ENCODE data around the gene DUSP28.

The DUSP28 gene

GRCh38 chr2:240586919-240587800 is 27.0 kb downstream of the DUSP28 start:
- DNase-seq (ENCODE audit: low spot score), result no peak

DNA sequence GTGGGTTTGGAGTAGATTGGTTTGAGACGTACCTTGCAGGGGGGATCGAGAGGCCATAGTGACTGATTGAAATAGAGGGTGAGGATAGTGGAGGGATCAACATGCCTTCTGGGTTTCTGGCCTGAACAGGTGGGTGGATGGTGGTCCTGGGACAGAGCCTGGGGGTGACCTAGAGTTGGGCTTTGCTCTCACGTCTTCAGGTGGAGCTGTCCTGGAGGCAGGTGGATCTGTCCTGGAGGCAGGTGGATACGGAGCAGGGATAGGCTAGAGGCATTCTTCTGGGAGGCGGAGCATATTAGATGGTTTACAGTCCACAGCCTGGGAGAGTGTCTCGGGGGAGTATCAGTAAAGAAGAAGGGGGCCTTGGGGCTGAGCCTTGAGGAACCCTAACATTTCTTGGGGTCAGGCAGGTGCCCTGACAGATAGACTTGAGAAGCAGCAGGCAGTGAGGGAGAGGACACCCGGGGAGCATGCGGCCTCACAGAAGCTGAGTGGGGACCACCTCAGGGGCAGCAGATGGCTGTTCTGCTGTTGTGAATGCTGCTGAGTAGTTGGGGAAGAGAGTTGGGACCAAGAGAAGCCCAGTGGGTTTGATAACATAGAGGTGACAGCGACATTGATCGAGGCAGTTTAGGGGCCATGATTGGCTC is 28.0 kb downstream of the DUSP28 start:
- no peak for DNase-seq (ENCODE audit: low spot score)

GRCh38 chr2:240588669-240589068 is 28.5 kb downstream of the DUSP28 start:
- DNase-seq (ENCODE audit: low spot score), result no peak

GRCh38 chr2:240589375-240589774 is 29.2 kb downstream of the DUSP28 start:
- DNase-seq (ENCODE audit: low spot score), result no peak

GRCh38 chr2:240589850-240590525 is 29.8 kb downstream of the DUSP28 start:
- DNase-seq (ENCODE audit: low spot score), result no peak

DNA sequence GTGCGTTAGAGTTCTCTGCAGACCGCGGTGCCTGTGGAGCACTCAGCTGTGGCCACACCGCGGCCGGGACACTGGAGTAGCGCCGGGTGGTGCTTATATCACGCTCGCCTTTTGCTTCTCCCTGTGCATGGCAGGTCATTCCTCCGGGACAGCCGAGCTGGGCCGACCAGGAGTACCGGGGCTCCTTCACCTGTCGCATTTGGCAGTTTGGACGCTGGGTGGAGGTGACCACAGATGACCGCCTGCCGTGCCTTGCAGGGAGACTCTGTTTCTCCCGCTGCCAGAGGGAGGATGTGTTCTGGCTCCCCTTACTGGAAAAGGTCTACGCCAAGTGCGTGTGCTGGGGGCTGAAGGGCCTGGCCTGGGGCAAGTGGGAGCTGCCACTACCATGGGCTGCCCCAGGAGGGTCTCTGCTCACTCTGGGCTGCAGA is 30.5 kb downstream of the DUSP28 start:
- no peak for DNase-seq (ENCODE audit: low spot score)

GRCh38 chr2:240591226-240591625 is 31.1 kb downstream of the DUSP28 start:
- DNase-seq (ENCODE audit: low spot score), result no peak

DNA sequence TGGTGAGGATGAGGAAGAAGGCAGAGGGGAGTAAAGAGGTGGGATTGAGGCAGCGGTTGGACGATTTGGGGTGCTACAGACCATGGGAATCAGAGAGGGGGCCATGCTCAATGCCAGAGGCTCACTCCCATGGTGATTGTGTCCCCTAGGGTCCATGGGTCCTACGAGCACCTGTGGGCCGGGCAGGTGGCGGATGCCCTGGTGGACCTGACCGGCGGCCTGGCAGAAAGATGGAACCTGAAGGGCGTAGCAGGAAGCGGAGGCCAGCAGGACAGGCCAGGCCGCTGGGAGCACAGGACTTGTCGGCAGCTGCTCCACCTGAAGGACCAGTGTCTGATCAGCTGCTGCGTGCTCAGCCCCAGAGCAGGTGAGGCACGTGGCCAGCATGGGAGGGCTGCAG is 31.6 kb downstream of the DUSP28 start:
- DNase-seq (ENCODE audit: low spot score), result no peak

GRCh38 chr2:240593026-240593702 is 33.0 kb downstream of the DUSP28 start:
- DNase-seq (ENCODE audit: low spot score), result no peak

DNA sequence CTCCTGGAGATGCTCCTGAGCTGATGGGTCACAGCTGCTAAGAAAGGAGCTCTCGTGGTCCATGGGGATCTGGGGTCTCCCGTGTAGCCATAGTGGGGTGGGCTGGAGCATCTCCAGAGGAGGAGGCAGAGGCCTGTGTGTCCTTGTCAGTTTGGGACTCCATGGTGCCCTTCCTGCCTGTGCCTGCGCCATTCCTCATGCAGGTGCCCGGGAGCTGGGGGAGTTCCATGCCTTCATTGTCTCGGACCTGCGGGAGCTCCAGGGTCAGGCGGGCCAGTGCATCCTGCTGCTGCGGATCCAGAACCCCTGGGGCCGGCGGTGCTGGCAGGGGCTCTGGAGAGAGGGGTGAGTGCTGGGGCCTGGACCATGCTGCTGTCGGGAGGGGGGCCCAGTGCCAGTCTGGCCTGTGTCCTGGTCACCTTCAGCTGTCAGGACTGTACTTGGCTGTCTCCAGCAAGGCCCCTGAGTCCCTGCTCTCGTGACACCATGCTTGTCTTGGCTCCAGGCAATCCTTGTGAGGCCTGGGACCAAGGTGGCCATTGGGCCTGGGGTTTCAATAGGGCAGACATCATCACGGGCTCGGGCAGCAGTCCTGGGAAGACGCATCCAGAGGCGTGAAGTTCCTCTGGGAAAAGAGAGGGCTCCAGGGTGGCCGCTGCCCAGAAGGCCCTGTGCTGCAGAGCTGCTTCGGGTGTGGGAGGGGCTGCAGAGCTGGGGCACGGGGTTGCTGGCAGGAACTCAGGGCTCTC is 33.7 kb downstream of the DUSP28 start:
- DNase-seq (ENCODE audit: low spot score), result no peak

DNA sequence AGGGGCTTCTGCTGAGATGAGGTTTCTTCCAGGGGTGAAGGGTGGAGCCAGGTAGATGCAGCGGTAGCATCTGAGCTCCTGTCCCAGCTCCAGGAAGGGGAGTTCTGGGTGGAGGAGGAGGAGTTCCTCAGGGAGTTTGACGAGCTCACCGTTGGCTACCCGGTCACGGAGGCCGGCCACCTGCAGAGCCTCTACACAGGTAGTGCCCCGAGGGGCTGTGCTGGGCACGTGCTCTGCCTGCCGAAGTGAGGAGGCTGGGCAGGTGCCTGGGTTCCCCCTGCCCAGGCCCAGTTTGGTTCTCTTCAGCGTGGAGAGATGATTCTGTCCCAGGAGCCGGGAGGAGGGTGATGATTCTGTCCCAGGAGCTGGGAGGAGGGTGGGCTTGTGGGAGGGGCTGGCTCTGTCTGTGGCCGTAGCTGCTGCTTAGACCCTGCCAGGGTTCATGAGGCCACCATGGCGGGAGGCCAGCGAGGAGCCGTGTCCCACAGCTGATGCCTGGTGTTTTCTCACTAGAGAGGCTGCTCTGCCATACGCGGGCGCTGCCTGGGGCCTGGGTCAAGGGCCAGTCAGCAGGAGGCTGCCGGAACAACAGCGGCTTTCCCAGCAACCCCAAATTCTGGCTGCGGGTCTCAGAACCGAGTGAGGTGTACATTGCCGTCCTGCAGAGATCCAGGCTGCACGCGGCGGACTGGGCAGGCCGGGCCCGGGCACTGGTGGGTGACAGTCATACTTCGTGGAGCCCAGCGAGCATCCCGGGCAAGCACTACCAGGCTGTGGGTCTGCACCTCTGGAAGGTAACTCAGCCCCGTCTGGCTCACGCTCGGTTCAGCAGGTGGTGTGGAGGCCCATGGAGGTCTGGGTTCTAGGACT is 34.6 kb downstream of the DUSP28 start:
- no peak for DNase-seq (ENCODE audit: low spot score)

DNA sequence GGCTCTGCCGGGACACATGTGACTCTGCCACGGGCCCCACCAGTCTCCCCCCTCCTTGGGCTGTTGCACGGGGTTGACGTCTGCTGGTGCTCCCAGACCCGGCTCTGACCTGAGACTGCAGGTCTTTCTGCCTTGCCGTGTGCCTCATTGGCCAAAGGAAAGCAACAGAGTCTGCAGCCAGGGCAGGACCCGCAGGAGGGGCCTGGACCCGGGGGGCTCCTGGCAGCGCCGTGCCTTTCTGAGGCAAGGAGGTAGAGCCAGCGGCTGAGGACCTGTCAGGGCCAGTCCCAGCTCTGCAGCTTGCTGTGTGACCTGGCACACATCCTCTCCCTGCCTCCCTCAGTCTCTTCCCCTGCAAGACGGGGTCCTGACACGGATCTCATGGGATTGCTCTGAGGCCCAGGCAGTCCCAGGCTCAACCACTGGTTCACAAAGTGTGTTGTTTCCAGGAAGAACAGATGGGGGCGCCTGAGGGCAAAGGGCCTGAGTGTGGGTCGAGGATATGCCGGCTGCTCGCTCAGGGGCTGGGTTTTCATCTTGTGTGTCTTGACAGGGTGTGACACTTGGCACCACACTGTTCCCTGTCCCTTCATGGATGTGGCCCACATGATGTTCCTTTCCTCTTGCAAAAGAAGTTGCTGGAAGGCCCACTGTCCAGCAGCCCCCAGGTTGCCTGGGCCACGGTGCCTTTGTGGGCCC is 35.4 kb downstream of the DUSP28 start:
- no peak for DNase-seq (ENCODE audit: low spot score)

DNA sequence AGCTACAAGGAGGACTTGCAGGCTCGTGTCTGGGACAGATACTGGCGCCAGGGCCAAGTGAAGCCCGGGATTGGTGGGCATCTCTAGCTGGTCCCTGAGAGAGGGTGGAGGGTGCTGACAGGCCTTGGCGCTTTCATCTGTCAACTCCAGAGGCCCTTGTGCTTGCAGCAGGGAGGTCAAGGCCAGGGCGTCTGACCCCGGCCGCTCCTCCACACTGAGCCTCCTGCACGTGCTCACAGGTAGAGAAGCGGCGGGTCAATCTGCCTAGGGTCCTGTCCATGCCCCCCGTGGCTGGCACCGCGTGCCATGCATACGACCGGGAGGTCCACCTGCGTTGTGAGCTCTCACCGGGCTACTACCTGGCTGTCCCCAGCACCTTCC is 35.9 kb downstream of the DUSP28 start:
- no peak for DNase-seq (ENCODE audit: low spot score)

GRCh38 chr2:240596491-240596931 is 36.4 kb downstream of the DUSP28 start:
- DNase-seq (ENCODE audit: low spot score), result peak; percentile 74

DNA sequence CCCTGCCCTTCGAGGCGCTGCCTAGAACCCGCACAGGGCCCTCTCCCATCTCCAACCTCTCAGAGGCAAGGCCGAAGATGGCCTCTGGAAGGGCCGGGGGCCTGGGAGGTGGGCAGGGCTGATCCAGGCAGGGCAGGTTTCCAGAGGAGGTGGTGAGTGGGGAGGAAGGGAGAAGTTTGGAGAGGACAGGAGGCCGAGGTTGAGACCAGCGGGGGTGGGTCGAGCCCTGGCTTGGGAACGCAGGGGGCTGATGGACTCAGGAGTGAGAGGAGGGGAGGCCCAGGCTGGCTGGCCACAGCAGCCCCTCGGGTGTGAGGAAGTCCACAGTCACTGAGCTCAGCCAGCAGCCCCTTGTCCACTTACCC is 36.9 kb downstream of the DUSP28 start:
- DNase-seq (ENCODE audit: low spot score), result no peak

DNA sequence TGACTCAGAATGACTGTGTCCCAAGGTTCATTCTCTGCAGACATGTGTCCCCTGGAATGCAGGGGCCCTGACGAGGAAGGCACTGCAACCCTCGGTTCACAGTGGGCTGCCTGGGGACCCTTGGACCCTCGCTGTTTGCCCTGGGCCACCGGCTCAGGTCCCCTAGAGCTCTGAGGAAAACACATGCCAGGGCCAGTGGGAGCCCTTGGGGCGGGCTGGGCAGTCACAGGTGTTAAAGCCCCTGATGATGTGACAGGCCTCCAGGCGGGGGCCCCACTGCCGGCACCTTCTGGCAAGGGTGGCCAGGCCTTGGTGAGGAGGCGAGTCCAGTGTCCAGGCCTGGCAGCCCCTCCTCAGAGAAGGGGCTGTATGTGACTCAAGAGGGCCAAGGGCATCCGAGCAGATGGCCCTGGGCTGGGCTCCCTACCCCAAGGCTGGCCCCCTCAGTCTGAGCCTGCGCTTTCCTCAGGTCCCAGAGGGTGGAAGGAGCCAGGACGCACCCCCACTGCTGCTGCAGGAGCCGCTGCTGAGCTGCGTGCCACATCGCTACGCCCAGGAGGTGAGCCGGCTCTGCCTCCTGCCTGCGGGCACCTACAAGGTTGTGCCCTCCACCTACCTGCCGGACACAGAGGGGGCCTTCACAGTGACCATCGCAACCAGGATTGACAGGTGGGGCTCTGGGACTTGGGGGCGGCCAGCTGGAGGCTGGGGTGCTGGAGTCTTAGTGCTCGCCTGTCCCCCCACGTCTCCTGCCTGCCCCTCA is 37.4 kb downstream of the DUSP28 start:
- DNase-seq (ENCODE audit: low spot score), result no peak

- DNase-seq (ENCODE audit: low spot score), result no peak
Measured at GRCh38 chr2:240598311-240598911, 38.3 kb downstream of the DUSP28 start.

GRCh38 chr2:240599141-240599583 is 39.0 kb downstream of the DUSP28 start:
- DNase-seq (ENCODE audit: low spot score), result no peak

Measured in globus pallidus (tissue), 1 donor.